KMS-11 (cell line): ENCODE results near the gene PLXND1.
"Not testable (repeated sequence)": the region's sequence is repeated elsewhere in the genome, so short reads cannot be mapped to it uniquely, and the experiment has no call there.

Experiments
- H2AFZ ChIP-seq: fragments of 200-600 bp; sonication (generic); 2 replicates; pipeline ENCODE4 v1.6.1; 2016; ENCODE audit warnings: antibody characterized with exemption, mixed run types, low read depth
- H3K27ac ChIP-seq: fragments of 200-600 bp; sonication (generic); 2 replicates; pipeline ENCODE4 v1.6.1; 2016; ENCODE audit warnings: mild to moderate bottlenecking, mixed run types
- H3K27me3 ChIP-seq: fragments of 200-600 bp; sonication (generic); 2 replicates; pipeline ENCODE4 v1.6.1; 2017; ENCODE audit warnings: mild to moderate bottlenecking, low read depth, mixed run types, moderate library complexity; ENCODE audit not compliant: insufficient read depth
- H3K36me3 ChIP-seq: fragments of 200-600 bp; sonication (generic); 2 replicates; pipeline ENCODE4 v1.6.1; 2017; ENCODE audit warnings: mild to moderate bottlenecking, mixed run types; ENCODE audit not compliant: insufficient read depth
- H3K4me1 ChIP-seq: fragments of 200-600 bp; sonication (generic); 2 replicates; pipeline ENCODE4 v1.6.1; 2016; ENCODE audit warnings: mild to moderate bottlenecking, low read depth, mixed run types; ENCODE audit not compliant: poor library complexity, severe bottlenecking
- H3K4me2 ChIP-seq: fragments of 200-600 bp; sonication (generic); 2 replicates; pipeline ENCODE4 v1.7.0; 2016; ENCODE audit warnings: mild to moderate bottlenecking, mixed run types
- H3K4me3 ChIP-seq: fragments of 200-600 bp; sonication (generic); IDR thresholded peaks from 2 replicates; pipeline ENCODE4 v1.6.1; 2017; ENCODE audit warnings: low read depth, low read length, mixed read lengths; ENCODE audit not compliant: insufficient read depth
- H3K79me2 ChIP-seq: fragments of 200-600 bp; sonication (generic); 2 replicates; pipeline ENCODE4 v1.6.1; 2016; ENCODE audit warnings: low read depth, mixed run types; ENCODE audit not compliant: insufficient read depth
- H3K9ac ChIP-seq: fragments of 200-600 bp; sonication (generic); 2 replicates; pipeline ENCODE4 v1.6.1; 2016; ENCODE audit warnings: mild to moderate bottlenecking, mixed run types
- H4K20me1 ChIP-seq: fragments of 200-600 bp; sonication (generic); 2 replicates; pipeline ENCODE4 v1.6.1; 2016; ENCODE audit warnings: mild to moderate bottlenecking, mixed run types; ENCODE audit not compliant: insufficient read depth
- CTCF ChIP-seq: fragments of 200-600 bp; sonication (generic); conservative IDR thresholded peaks from 2 replicates; pipeline ENCODE4 v1.6.1; 2017; ENCODE audit warnings: low read depth, mild to moderate bottlenecking, antibody characterized with exemption, low read length, moderate library complexity, mixed read lengths

PLXND1 gene

GRCh38 chr3:129519449-129519848 lies 87.0 kb downstream of the PLXND1 start:
- H3K27ac ChIP-seq, result no peak overlapping the region

GRCh38 chr3:129518581-129518980 lies 87.9 kb downstream of the PLXND1 start:
- no peaks in the 10 kb centered on the region for H4K20me1 ChIP-seq
- H3K36me3 ChIP-seq, result no peaks in the 10 kb centered on the region
- H3K79me2 ChIP-seq, result no peaks in the 10 kb centered on the region
- no peak overlapping the region for H3K4me3 ChIP-seq
- no peak overlapping the region for H3K9ac ChIP-seq
- TF ChIP-seq CTCF, result no peak
- no peak overlapping the region for H3K4me2 ChIP-seq
- H2AFZ ChIP-seq, result no peak overlapping the region
- H3K4me1 ChIP-seq, result no peaks in the 10 kb centered on the region
- H3K27me3 ChIP-seq, result no peaks in the 10 kb centered on the region
- H3K27ac ChIP-seq, result no peak overlapping the region

More at GRCh38 chr3:129519449-129519848, 87.0 kb downstream of the PLXND1 start:
- no peak overlapping the region for H3K4me2 ChIP-seq
- no peaks in the 10 kb centered on the region for H3K27me3 ChIP-seq
- TF ChIP-seq CTCF, result no peak
- H3K36me3 ChIP-seq, result no peaks in the 10 kb centered on the region
- H3K4me3 ChIP-seq, result no peak overlapping the region
- H3K79me2 ChIP-seq, result no peaks in the 10 kb centered on the region
- no peaks in the 10 kb centered on the region for H3K4me1 ChIP-seq
- no peaks in the 10 kb centered on the region for H4K20me1 ChIP-seq
- no peak overlapping the region for H2AFZ ChIP-seq
- no peak overlapping the region for H3K9ac ChIP-seq

DNA sequence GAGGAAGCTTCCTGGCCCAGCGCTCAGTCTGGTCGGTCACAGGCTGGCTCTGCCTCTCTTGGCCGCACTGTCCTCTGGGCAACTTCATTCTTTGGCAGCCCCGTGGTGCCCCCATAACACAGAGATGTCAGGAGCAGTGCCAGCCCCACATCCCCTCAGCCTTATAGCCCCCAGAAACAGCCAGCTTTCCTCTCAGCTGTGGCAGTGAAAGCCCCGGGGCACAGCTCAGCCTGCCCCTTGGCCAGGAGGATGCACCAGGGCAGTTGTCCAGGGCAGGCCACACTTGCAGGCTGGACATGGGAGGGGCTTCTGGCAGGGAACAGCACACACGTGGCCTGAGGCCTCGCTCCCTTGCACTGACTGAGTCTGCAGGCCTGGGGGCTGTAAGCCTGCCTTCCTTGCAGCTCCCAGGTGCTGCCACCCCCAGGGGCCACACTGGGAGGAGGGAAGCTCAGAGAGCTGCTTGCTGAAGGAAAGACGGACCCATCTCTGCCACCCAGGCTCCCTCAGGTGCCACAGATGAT lies 88.4 kb downstream of the PLXND1 start:
- no peak overlapping the region for H3K27ac ChIP-seq
- no peaks in the 10 kb centered on the region for H3K4me1 ChIP-seq
- no peaks in the 10 kb centered on the region for H3K36me3 ChIP-seq
- H3K9ac ChIP-seq, result no peak overlapping the region
- no peaks in the 10 kb centered on the region for H3K27me3 ChIP-seq
- H3K4me3 ChIP-seq, result no peak overlapping the region
- no peak overlapping the region for H3K4me2 ChIP-seq
- TF ChIP-seq CTCF, result no peak
- H3K79me2 ChIP-seq, result no peaks in the 10 kb centered on the region
- H2AFZ ChIP-seq, result no peak overlapping the region
- H4K20me1 ChIP-seq, result no peaks in the 10 kb centered on the region

DNA sequence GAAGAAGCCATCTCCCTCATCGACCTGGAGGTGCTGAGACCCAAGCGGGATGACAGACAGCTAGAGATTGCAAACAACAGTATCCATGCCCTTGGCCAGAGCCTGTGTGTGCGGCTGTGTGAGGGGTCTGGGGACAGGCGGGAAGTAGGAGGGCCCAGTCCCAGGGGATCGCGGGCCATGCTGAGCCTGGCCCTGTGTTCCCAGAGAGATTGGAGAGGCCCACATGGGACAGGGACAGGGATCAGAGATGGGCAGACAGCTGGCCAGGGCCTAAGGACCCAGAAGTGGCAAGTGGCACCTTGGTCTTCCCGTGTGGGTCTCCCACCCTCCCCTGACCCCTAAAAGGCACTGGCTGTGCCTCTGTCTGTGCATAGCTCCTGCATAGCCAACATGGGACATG lies 89.0 kb downstream of the PLXND1 start:
- Histone ChIP-seq H3K36me3 (no peaks in the 10 kb centered on the region), H2AFZ (no peak overlapping the region), H3K9ac (no peak overlapping the region), H3K4me2 (no peak overlapping the region), H3K79me2 (no peaks in the 10 kb centered on the region), H3K4me3 (no peak overlapping the region), H3K27me3 (no peaks in the 10 kb centered on the region), H3K4me1 (no peaks in the 10 kb centered on the region), H4K20me1 (no peaks in the 10 kb centered on the region), H3K27ac (no peak overlapping the region)
- TF ChIP-seq CTCF, result no peak

DNA sequence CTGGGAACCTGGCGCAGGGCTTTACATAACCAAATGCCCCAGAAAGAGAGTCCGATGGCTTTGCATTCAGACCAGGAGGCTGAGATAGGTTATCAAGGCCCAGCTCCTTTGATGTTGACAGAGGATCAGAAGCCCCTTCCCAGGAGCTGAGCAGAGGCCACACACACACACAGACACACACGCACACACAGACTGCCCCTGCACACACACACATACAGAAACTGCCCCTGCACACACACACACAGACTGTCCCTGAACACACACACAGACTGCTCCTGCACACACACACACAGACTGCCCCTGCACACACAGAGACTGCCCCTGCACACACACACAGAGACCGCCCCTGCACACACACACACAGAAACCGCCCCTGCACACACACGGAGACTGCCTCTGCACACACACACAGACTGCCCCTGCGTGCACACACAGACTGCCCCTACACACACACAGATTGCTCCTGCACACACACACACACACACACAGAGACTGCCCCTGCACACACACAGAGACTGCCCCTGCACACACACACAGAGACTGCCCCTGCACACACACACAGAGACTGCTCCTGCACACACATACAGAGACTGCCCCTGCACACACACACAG lies 90.5 kb downstream of the PLXND1 start:
- H3K36me3 ChIP-seq, H3K27ac ChIP-seq, H3K4me1 ChIP-seq, H3K79me2 ChIP-seq, H4K20me1 ChIP-seq, H2AFZ ChIP-seq, H3K4me3 ChIP-seq, H3K4me2 ChIP-seq, H3K9ac ChIP-seq, H3K27me3 ChIP-seq: not testable (repeated sequence)

- not testable (repeated sequence) for H3K36me3 ChIP-seq
Measured at GRCh38 chr3:129515108-129515820, 91.2 kb downstream of the PLXND1 start.

More at GRCh38 chr3:129515108-129515820, 91.2 kb downstream of the PLXND1 start:
- H3K4me1 ChIP-seq, H3K4me2 ChIP-seq, H3K27ac ChIP-seq, H3K79me2 ChIP-seq, H3K4me3 ChIP-seq, H3K27me3 ChIP-seq, H3K9ac ChIP-seq, H4K20me1 ChIP-seq, H2AFZ ChIP-seq: not testable (repeated sequence)
